ENCODE results near the gene CARD9.
A peak's percentile ranks its signal among the peaks of the same experiment; 100 is the strongest.
"Not testable (repeated sequence)": the region's sequence is repeated elsewhere in the genome, so short reads cannot be mapped to it uniquely, and the experiment has no call there.

CARD9 gene

DNA sequence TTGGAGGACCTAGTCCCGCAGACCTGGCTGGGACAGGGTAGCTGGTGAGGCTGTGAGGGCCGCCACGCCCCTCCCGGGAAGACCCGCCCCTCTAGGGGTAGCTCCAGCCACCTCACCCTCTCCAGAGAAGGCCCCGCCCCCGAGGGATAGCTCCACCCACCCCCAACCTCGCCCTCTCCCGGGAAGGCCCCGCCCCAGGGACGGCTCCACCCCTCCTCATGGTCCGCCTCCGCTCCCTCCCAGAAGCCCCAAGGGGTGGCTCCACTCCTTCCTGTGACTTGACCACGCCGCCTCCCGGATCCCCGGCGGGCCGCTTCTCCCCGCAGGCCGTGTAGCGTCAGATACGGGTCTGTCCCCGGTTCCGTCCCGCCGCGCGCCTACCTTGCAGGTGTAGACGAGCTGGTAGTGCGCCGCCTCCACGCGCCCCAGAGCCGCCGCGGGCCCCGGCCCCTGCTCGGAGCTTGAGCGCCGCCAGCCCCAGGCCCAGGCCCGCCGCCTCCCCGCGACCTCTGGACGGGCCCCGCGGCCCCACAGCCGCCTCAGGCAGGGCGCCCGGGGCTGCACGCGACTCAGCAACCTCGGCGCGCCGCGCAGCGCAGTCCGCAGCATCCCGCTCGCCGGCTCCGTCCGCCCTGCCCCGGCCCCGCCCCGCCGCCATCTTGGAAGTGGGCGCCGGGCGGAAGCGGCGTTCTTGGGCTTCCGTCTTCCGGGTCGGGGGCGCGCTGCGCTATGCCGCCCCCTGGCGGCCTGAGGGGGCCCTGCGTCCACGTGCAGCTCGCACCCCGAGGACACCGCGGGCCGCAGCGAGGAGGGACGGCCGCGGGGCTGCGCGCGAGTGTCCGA, 10.1 kb downstream of the CARD9 start, which contains the start of gene DNLZ:
Gene DNLZ (minus strand): TSS at position 639 of the 843 bp plus-strand sequence. CDS start 30 bp downstream, at position 609.
- DNase-seq: peak; percentile 99

DNA sequence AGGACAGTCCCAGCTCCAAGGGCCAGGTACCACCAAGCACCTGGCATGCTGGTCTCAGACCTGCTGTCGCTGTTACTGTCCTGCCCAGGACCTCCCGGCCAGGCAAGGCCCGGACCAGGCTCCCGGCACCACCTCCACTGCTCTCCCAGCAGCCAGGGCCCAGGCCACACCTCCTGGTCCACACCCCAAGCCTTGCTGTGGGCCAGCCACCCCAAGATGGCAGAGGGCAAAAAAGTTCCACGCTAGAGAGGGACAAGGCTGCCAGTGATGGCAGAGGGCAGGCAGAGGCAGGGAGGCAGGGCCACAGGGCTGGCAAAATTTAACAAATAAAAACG, 11.1 kb downstream of the CARD9 start:
- DNase-seq: no peak

DNA sequence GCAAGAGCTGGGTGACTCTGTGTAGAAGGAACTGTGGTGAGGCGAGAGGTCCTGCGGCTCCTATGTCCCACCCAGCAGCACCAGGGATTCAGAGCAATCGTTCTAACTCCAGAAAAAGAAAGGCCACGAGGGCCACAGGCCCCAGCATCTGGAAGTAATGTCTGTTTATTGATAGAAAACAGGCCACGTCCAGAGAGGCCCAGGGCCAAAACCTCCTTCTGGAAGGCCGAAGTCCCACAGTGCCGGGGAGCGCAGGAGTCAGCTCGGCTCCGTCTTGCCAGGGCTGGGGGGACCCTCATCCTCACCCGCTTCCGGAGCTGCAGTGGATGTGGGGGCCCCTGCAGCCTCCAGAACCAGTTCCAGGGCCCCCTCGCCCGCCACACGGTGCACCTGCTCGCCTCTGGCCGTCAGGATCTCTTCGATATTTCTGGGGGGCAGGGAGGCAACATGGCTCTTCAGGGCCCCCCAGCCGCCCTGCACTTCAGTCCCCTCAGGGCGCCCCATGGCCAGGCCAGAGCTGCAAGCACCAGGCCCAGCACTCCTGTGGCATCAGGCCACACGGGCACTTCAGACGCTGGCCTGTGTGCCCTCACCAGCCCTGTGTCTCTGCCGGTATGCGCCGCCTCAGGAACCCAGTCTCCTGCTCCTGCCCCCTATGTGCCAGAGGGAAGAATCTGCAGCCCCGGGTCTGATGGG, 11.6 kb downstream of the CARD9 start:
- no peak for DNase-seq

DNA sequence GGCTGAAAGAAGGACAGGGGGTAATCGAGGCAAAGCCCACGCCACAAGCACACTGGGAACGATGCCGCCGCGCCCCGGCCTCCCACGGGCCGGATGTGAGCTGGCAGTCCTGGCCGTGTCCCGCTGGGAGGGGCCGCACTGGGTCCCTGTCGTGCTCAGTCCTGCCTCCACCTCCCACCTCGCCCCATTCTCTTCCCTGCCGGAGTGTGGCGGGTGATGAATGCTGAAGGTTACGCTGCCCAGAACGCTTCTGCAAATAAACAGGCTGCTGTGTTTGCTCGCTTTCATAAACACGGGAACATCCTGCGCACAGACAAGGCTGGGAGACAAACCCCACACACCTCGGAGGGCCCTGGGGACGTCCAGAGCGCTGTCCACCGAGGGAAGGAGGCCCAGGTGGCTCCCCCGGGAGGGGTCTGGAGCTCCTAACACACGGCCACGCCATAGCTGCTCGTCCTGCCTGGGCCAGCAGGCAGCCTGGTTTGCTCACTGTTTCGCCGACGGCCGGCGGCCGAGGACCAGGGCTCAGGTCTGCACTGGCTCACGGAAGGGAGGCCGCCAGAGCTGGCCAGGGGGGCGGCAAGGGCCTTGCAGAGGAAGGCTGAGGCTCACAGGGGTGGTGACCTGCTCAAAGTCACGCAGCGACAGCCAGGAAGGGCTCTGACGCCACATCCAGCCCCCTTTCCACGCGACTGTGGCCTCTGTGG, 12.3 kb downstream of the CARD9 start:
- no peak for DNase-seq

DNA sequence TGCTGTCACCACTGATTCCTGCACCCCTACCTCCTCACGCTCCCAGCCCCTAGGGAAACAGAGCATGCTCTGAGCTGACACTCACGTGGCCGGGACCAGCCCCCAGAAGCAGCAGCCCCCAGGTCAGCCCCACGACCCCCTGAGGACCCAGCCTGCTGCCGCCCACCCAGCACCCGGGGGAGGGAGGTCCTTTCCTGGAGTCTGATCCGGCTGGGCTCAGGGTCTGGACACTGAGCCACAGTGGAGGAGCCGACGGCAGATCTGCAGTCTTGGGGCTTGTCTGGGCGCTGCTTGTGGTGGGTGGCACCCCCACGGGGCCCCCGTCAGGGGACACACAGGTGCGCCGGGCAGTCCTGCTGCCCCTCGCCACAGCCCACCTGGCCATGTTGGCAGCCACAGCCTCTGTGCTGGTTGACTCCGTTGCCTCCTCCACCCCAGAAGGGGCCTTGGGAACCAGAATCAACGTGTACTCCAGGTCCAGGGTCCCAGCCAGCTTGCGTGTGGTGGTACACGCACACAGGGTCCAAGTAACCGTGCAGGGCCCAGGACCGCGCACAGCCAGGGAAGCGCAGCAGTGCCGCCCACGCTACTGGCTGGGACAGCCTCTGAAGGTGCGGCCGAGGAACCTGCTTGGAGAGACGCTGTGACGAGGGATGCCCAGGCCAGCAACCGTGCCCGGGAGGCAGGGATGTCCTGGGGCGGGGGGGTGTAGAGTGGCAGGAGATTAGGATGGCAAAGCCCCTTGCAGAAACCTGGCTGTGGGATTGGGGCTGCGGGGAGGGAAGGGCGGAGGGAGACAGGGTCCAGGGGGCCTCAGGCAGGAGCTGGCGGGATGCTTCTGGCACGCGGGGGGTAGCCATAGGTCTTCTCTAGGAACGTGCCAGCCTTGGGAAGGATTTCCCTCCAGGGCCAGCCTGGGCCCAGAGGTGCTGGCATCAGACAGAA, 13.4 kb downstream of the CARD9 start:
- no peak for DNase-seq

DNA sequence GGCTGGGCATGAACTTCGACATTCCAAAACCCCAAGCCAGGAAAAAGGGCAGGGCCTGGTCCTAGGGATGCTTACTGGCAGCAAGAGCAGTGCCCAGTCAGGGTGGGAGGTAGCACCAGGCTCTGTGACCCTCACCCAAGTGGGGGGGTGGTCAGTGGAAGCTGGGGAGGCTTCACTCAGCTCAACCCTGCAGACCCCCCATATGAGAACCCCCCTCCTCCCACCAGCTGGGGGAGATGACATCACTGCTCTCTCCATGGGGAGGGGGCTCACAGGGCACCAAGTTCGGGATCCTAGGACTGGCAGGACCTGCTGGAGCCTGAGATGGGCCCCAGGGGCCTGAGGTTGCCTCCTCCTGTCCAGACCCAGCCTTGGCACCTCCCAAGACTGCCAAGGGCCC, 14.6 kb downstream of the CARD9 start:
- DNase-seq: no peak

DNA sequence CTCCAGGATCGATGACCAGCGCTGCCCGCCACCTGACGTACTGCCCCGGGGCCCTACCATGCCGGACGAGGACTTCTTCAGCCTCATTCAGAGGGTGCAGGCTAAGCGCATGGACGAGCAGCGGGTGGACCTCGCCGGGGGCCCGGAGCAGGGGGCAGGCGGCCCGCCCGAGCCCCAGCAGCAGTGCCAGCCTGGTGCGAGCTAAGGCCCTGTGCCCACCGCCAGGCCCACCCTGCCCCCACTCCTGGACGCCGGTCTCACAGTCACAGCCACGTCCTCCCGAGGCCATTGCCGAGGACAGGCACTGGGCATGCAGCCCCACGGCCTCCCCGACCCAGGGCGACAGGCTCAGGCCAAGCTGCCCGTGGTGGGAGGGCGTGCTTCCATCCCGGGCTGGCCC, 15.5 kb downstream of the CARD9 start:
- DNase-seq: no peak

DNA sequence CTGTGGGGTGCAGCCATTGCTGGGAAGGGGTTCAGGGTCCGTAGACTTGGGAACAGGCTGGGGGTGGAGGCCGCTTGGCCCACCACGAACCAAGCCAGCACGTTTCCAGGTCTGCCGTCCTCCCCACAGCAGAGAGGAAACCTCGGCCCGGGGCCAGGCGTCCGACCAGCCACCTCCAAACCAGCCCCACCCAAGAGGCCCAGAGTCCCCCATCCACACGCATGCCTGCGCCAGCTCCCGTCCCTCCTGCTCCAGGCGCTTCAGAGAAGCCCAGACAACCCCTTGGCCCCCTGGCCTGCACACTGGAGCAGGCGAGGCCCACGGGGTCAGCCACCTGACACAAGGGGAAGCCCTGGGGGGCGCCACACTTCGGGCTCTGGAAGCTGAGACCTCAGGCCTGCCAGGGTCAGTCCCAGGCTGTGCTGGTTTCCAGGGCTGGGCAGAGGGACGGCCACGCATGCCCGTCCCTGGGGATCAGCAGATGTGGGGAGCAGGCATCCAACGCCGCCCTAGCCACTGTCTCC, 16.2 kb downstream of the CARD9 start:
- no peak for DNase-seq

DNA sequence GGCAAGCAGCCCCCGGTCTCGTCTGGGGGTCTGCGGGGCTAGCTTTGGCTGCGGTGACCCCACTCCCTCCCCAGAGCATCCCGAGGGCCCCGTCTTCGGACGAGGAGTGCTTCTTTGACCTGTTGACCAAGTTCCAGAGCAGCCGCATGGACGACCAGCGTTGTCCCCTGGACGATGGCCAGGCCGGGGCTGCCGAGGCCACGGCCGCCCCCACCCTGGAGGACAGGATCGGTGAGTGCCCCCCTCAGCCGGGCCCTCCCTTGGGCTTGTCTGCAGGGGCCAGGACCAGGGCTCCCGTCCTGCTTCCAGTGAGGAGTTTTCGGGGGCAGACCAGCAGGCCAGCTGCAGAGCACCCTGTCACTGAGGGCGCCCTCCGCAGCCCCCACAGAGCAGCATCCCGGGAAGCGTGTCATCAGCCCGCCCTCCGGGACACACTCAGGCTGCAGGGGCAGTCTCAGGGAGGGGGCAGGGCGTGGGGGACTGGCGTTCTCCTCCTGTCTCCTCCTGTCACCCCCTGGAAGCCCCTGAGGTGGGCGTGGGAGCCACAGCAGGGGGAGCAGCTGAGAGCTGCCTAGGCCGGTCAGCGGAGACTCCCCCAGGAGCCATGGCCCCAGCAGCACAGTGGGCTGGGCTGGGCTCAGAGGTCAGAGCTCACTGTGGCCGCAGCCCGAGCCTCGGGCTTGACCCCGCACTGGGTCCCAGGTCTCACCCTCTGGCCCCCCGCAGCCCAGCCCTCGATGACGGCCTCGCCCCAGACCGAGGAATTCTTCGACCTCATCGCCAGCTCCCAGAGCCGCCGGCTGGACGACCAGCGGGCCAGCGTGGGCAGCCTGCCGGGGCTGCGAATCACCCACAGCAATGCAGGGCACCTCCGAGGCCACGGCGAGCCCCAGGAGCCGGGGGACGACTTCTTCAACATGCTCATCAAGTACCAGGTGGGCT, 17.6 kb downstream of the CARD9 start:
- no peak for DNase-seq

DNA sequence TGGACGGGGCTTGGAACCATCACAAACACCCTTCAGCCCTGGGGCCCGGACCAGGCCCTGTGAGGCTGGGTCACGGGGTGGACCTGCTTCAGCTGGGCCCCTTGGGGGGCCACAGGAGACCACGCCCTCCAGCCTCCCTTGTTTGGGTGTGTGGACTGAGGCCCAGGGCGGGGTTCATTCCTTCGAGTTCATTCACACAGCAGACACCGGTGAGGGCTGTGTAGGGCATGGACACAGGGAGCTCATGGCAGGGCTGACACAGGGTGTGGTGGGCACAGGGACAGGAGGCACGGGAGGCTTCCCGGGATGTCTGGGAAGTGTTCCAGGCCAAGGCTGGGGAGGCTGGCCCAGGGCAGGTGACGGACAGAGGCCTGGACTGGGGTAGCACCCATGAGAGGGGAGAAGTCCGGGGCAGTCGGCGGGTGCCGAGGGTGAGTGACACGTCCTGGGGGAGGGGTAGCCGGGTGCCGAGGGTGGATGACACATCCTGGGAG, 18.8 kb downstream of the CARD9 start:
- no peak for DNase-seq

DNA sequence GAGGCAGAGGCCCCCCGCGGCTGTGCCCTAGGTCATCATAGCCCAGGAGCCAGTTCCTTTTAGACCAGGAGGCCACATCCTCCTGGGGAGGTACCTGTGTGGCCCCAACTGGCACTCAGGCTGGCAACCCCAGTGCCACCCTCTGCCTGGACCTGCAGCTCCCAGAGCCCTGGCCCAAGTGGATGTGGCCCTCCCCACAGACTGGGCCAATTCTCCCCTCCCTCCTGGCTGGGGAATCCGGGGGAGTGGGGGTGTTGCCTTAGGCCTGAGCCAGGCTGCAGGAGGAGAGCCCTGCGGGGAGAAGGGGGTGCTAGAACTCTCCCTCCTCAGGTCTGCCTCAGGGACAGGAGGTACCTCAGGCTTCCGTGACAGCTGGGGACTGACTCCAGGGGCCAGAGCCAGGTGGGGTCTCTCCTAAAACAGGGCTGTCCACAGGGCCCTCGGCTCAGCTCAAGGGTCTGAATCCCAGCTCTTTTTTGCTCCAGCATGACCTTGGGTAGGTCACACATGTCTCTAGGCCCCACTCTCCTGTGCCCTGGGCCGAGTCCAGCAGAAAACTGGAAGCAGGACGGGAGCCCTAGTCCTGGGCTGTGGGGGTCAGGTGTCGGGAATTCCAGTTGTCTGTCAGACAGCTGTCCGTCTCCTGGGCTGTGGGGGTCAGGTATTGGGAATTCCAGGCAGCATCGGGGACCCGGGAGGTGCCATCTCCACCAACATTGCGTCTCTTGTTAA, 19.5 kb downstream of the CARD9 start:
- no peak for DNase-seq

DNA sequence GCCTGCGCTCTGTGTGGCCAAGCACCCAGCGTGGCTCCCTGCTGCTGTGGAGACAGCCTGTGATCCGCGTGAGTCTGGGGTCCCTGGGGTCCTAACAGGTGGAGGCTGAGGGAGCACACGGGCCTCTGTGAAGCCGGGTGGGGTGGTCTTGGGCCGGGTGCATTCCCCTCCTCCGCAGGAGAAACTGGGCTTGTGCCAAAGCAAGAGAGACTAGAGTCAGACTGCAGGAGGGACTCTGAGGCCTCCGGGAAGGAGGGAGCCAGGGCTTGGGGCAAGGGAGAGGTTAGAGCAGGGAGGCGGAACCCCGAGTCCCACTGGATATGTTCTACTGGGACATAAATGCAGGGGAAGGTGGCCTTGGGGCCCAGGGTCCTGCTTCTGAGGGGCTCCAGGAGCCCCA, 20.4 kb downstream of the CARD9 start:
- no peak for DNase-seq

DNA sequence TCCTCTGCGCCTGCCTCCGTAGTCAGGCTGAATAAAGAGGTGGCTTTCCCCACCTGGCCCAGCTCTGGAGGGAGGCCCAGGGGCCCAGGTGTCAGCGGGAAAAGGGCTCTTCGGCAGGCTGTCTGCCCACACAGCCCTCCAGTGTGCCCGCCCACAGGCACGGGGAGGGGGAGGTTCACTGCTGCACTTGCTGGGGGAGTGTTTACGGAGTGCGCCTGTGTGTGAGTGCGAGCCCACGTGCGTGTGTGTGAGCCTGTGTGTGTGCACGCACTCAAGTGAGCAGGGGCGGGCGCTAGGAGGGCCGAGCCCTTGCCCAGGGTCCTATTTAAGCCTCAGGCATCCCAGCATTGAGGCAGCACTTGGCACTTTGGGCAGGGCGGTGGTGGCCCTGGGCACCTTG, 20.8 kb downstream of the CARD9 start:
- no peak for DNase-seq

DNA sequence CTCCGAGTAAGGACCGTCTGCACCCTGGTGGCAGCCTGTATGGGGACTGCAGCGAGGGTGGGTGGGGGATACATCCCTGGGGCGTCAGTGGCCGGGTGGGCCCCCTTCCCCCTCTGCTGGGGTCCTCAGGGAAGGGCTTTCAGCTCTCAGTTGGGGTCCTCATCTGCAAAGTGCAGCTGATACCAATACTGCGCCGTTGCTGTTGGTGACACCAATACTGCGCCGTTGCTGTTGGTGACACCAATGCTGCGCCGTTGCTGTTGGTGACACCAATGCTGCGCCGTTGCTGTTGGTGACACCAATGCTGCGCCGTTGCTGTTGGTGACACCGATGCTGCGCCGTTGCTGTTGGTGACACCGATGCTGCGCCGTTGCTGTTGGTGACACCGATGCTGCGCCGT, 21.6 kb downstream of the CARD9 start:
- not testable (repeated sequence) for DNase-seq

DNA sequence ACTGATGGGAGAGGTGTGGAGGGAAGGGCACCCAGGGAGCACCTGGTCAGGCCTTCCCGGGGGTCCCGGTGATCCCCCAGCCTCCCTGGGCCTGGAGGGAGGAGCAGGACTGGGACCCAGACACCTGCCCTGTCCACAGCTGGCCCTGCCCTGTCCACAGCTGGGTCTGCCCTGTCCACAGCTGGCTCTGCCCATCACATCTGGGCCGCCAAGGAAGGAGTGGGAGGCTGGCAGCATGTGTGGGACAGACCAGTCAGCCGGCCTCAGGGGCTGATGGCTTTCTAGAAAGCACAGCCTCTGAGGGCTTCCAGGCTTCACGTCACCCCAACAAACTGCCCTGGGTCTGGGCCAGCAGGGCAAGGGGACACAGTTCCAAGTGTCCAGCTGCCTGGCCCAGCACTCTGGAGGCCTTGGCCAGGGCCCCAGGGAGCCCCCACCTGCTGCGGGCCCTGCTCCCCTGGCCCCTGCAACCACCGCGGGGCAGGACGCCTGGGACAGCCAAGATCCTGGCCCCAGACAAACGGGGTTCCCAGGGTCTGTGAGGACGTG, 22.1 kb downstream of the CARD9 start:
- DNase-seq: no peak

DNA sequence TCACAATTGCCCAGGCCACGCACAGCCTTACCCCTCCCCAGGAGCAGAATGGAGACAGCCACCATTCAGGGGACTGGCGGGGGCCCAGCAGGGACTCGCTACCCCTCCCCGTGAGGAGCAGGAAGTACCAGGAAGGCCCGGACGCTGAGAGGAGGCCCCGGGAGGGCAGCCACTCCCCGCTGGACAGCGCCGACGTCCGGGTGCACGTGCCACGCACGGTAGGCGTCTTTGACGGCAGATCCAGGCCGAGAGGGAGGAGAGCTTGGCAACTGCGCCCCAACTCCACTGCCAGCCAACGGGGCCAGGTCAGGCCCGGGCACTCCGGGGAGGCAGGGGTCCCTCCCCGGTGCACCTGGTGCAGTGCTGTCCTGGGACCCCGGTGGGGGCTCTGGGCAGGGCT, 23.9 kb downstream of the CARD9 start:
- DNase-seq: no peak

DNA sequence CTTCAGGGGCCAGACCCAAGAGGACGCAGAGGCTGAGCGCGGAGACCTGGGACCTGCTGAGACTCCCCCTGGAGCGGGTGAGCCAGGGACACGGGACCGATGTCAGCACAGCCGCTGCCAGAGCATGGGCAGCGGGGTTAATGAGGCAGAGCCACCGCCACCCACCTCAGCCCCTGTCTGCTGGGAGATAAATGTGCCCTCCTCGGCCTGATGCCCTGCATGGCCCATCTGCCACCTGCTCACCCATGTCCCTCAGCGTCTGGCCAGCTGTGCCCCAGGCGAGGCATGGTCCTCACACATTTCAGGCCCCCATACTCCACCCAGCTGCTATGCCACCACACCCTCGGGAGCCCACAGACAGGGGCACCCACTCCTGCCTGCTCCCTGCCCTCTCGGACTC, 24.8 kb downstream of the CARD9 start:
- no peak for DNase-seq

DNA sequence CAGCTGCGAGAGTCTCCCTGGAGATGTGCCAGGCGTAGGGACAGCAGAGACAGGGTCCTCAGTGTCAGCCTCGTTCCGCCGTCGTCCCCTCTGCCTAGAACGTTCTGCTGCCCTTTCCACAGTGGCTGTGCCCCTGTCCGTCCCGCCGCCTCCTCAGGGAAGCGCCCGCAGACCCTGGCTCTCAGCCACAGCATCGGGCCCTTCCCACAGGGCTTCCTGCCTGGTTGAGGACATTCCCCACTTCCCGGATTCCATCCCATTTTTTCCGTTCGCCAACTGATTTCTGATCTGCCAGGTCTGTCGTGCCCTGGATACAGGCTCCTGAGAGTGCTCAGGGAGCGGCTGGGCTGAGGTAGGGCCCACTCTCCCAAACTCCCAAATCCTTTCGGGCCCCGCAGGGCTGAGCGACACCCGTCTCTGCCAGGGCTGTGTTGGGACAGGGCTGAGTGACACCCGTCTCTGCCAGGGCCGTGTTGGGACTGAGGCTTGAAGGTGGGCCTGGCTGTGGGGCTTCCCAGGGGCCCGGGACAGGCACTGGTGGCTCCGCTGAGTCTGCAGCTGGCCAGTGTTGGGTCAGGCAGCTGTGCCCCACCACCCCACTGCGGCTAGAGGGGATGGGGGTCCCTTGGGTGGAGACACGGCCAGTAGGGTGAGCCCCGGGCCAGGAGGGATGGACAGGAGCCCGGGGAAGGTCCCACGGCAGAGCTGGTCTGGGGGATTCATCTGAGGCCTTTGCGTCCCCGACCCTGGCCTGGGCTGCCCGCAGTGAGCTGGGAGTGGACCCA, 25.8 kb downstream of the CARD9 start:
- no peak for DNase-seq

DNA sequence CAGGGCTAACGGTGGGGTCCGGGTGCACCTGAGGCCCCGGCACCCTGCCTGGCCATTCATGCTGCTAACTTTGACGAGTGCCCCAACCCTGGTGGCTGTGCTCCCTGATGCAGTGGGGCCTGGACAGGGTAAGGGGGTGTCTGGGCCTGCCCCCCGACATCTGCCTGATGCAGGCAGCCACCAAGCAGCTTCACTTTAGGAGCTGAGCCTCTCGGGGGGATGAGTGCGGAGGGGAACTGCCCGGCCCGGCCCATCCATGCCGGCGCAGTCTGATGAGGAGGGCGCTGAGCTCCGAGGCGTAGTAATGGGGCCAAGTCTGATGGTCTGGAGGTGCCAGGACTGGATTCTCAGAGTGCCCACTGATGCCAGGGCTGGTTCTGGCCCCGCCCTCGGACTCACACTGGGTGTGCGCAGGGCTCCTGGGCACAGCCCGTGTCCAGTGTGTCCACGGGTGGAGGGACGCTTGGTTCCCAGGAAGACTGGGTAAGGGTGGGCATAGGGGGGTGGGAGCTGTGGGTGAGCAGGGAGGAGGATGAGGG, 26.5 kb downstream of the CARD9 start:
- no peak for DNase-seq
